Activated T-helper 2 cell treated with anti-CD3 and anti-CD28 coated beads, Interferon-gamma antibody, Interleukin-2, Interleukin-4, amounts not matched to agents 10 μg/mL and 5 μg/mL and 100 μg/mL, durations not matched to agents 14 hours and 24 hours and 36 hours (primary cell): Measurements from ENCODE around the gene MTCH1. TPM values are rescaled to one million over a fixed set of nuclear protein-coding genes. Genes with fewer than 3 reads are reported as not detected.

Experiments
- DNase-seq: peaks from one replicate; pipeline ENCODE4 v3.0.0; 2021; ENCODE audit warnings: low spot score
- H3K27ac Mint-ChIP-seq: one replicate; pipeline ENCODE4 v1.8.0; 2021; ENCODE audit warnings: mixed read lengths
- H3K27me3 Mint-ChIP-seq: one replicate; pipeline ENCODE4 v1.8.0; 2021; ENCODE audit warnings: low read depth, mixed read lengths
- H3K36me3 Mint-ChIP-seq: one replicate; pipeline ENCODE4 v1.8.0; 2021; ENCODE audit warnings: low read depth, mixed read lengths
- H3K4me1 Mint-ChIP-seq: one replicate; pipeline ENCODE4 v1.8.0; 2021; ENCODE audit warnings: low read depth, mixed read lengths
- H3K4me3 Mint-ChIP-seq: one replicate; pipeline ENCODE4 v1.8.0; 2021; ENCODE audit warnings: low read depth, mild to moderate bottlenecking, moderate library complexity, mixed read lengths
- H3K9me3 Mint-ChIP-seq: one replicate; pipeline ENCODE4 v1.8.0; 2021; ENCODE audit warnings: mixed read lengths
- intact Hi-C: fragments of 100-400 bp; cut with micrococcal nuclease; formaldehyde crosslinking; loops from one replicate; pipeline ENCODE4 v1.15.1; 2023
- total RNA-seq: library from RNA; stranded (reverse); gene quantifications from 2 replicates; pipeline ENCODE4 v1.2.3, GENCODE V29; 2022

MTCH1 gene
- total RNA-seq, 1 donor from 2014 or later = 117 TPM

DNA sequence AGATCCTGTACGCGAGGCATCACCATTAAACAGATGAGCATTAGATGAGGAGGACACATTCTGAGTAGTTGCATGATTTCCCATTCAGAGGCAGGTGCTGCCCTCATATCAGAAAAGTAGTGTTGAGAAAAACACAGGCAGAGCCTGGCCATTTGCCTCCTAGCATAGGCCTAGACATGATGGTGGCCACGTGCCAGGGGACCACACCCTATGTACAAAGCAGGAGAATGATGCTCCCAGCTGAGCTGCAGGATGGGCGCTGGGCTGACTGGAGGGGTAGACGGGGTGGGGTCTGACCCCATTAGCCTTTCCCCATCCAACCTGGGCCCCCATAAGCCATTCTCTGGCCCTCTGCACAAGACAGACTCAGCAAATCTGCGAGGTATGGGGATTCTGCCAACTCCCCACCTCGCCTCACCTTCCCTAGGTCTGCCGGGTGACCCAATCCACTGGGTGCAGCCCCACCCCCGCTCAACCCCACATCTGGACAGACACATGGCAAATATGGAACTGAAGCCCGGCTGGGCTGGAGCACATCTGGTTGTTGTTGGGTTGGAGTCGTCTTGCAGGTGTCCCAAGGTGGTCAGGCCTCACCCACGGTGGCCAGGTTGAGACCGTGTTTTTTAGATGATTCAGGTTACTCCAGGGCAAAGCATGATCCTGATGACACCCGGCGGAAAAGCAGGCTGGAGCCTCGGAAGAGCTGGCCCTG is 17.6 kb downstream of the MTCH1 start:
- Mint-ChIP-seq H3K4me3 (no peak overlapping the region), H3K9me3 (no peaks in the 10 kb centered on the region), H3K36me3 (peaks cover 65% of the 10 kb centered on the region), H3K27me3 (no peaks in the 10 kb centered on the region), H3K27ac (peak overlapping the region; percentile 17), H3K4me1 (peaks cover 8% of the 10 kb centered on the region)
- DNase-seq = no peak
- intact Hi-C loops = no loop called here

DNA sequence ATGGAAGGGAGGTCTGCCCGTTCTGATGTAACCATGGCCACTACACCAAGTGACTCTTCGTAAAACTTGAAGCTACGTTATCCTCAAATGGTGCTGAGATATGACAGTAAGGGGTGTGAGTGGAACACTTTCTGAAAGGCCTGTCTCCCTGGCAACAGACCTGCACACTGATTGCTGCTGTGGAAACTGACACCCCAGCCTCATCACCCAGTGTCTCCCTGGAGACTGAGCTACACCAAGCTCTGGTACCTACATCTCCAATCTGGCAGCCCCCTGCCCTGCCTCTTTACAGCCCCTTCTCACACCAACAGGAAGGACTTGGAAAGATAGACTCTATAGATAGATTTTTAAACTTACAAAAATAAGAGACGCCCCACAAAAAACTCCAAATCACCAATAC is 18.2 kb downstream of the MTCH1 start:
- intact Hi-C loops = no loop called here
- H3K27me3 Mint-ChIP-seq = no peaks in the 10 kb centered on the region
- no peak overlapping the region for H3K27ac Mint-ChIP-seq
- peaks cover 59% of the 10 kb centered on the region for H3K36me3 Mint-ChIP-seq
- peaks cover 15% of the 10 kb centered on the region for H3K4me1 Mint-ChIP-seq
- H3K4me3 Mint-ChIP-seq = no peak overlapping the region
- H3K9me3 Mint-ChIP-seq = no peaks in the 10 kb centered on the region
- DNase-seq = no peak

DNA sequence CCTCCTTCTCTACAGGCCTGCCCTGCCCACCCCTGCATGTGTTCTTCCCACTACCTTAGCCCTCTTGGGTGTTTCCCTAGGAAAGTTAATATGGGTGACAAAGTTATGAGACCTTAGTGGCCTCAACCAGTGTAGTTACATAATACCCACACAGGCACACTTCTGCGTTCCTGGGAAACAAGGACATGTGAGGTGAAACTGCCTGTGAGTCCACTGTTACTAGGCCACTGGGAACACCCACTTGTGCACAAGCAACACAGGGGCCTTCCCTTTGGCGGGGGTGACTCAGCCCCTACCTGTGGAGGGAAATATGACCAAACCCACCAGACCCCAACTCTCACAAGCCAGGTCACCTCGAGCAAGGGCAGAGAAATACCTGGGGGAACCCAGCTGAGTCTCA is 18.7 kb downstream of the MTCH1 start:
- H3K27me3 Mint-ChIP-seq = no peaks in the 10 kb centered on the region
- H3K27ac Mint-ChIP-seq = no peak overlapping the region
- peaks cover 55% of the 10 kb centered on the region for H3K36me3 Mint-ChIP-seq
- no peak overlapping the region for H3K4me3 Mint-ChIP-seq
- no peaks in the 10 kb centered on the region for H3K9me3 Mint-ChIP-seq
- peaks cover 17% of the 10 kb centered on the region for H3K4me1 Mint-ChIP-seq
- no peak for DNase-seq
- intact Hi-C loops = no loop called here

DNA sequence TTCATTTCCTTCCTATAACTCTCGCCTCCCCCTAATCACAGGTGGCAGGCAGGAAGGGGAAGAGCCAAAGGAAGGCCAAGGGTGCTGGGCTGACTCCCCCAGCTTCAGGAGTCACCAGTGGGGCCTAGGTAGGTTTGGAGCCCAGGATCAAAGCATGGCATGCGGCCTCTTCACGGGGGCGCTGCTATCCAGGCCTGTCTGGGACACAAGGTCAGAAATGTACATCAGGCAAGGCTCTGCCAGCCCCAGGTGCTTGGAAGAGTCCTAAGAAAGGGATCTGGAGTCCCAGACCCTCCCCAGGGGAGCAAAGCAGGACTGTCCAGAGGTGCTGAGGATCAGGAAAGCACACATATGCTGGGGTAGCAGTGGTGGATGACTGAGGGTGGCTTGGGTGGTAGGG is 21.1 kb downstream of the MTCH1 start:
- Mint-ChIP-seq H3K27ac (no peak overlapping the region), H3K36me3 (peaks cover 34% of the 10 kb centered on the region), H3K27me3 (no peaks in the 10 kb centered on the region), H3K4me3 (no peak overlapping the region), H3K9me3 (no peaks in the 10 kb centered on the region), H3K4me1 (peaks cover 30% of the 10 kb centered on the region)
- intact Hi-C loops = no loop called here
- DNase-seq = no peak

DNA sequence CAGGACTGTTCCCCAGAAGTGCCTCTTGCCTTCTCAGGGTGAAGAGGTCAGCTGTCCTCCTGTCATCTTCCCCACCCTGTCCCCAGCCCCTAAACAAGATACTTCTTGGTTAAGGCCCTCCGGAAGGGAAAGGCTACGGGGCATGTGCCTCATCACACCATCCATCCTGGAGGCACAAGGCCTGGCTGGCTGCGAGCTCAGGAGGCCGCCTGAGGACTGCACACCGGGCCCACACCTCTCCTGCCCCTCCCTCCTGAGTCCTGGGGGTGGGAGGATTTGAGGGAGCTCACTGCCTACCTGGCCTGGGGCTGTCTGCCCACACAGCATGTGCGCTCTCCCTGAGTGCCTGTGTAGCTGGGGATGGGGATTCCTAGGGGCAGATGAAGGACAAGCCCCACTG is 21.6 kb downstream of the MTCH1 start:
- no peak overlapping the region for H3K4me3 Mint-ChIP-seq
- H3K36me3 Mint-ChIP-seq = peaks cover 30% of the 10 kb centered on the region
- intact Hi-C loops = no loop called here
- peaks cover 30% of the 10 kb centered on the region for H3K4me1 Mint-ChIP-seq
- no peak for DNase-seq
- H3K27me3 Mint-ChIP-seq = no peaks in the 10 kb centered on the region
- no peak overlapping the region for H3K27ac Mint-ChIP-seq
- no peaks in the 10 kb centered on the region for H3K9me3 Mint-ChIP-seq

DNA sequence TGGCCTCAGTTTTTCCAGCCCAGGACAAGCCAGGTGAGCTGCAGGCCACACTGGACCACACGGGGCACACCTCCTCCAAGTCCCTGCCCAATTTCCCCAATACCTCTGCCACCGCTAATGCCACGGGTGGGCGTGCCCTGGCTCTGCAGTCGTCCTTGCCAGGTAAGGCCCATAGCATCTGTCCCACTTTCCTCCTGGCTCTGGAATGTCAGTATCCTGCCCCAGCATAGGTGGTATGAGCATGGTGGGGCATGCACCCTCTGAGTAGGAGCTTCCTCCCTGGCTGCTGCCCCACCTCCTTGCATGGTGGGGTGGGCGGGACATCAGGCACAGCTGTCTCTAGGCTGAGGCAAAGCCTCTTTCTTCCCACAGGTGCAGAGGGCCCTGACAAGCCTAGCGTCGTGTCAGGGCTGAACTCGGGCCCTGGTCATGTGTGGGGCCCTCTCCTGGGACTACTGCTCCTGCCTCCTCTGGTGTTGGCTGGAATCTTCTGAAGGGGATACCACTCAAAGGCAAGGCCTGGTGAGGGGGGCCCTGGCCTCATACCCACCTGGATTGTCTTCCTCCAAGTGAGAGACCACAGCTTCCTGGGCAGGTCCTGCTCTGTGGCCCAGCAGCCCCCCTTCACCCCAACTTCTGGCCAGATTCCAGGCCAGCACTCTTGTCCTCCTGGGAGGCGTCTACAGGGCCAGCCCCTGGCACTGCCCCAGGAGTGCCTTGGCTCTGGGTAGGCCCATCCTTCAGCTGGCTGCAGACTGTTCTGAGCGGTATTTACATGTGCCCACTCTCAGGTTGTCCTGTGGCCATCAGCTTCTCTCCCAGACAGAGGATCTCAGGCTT is 22.3 kb downstream of the MTCH1 start:
- DNase-seq = no peak
- Mint-ChIP-seq H3K27me3 (no peaks in the 10 kb centered on the region), H3K9me3 (no peaks in the 10 kb centered on the region), H3K36me3 (peaks cover 23% of the 10 kb centered on the region), H3K4me1 (peaks cover 30% of the 10 kb centered on the region), H3K4me3 (no peak overlapping the region), H3K27ac (no peak overlapping the region)
- intact Hi-C loops = no loop called here

DNA sequence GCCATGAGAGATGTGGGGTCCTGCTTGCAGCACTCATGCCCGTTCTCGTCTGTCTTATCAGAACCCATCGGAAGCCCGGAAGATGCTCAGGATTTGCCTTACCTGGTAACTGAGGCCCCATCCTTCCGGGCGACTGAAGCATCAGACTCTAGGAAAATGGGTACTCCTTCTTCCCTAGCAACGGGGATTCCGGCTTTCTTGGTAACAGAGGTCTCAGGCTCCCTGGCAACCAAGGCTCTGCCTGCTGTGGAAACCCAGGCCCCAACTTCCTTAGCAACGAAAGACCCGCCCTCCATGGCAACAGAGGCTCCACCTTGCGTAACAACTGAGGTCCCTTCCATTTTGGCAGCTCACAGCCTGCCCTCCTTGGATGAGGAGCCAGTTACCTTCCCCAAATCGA is 23.1 kb downstream of the MTCH1 start:
- Mint-ChIP-seq H3K9me3 (no peaks in the 10 kb centered on the region), H3K4me3 (no peak overlapping the region), H3K27me3 (no peaks in the 10 kb centered on the region), H3K27ac (no peak overlapping the region), H3K36me3 (peaks cover 15% of the 10 kb centered on the region), H3K4me1 (peaks cover 30% of the 10 kb centered on the region)
- intact Hi-C loops = no loop called here
- peak; percentile 72 for DNase-seq

DNA sequence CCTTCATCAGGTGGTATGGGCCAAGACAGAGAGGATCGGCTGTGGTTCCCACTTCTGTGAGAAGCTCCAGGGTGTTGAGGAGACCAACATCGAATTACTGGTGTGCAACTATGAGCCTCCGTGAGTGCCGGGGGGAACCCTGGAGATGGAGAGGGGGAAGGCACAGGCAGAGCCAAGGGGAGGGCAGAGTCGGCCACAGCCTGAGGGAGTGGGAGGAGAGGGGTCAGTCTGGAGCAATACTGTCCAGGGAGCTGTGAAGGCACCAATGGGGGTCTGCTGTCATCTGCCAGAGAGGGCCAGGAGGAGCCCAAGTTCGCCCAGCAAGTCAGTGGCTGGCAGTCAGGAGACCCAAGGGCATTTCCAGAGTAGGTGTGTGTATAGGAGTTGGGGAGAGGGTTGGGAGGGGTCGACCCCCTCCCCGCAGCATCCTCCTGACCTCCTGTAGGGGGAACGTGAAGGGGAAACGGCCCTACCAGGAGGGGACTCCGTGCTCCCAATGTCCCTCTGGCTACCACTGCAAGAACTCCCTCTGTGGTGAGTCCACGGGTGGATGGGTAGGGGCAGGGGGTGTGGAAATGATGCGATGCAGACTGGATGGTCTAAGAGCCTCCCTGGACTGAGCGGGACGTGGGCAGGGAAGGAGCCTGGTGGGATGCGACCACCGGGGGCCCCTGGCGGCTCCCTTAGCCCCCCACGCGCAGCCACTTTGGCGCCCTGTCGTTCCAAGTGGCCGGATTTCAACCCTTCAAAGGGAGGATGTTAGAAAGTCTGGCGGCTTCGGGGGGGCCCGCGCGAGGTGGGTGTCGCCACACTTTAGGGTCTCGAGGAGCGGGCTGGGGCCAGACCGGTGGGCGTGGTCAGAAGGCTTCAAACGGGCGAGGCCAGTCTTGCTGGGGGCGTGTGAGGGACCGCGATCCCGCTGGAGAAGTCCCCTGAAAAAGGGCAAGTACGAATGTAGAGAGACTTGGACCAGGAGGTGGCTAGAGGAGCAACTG is 24.3 kb downstream of the MTCH1 start:
- H3K4me1 Mint-ChIP-seq = peaks cover 30% of the 10 kb centered on the region
- no peaks in the 10 kb centered on the region for H3K9me3 Mint-ChIP-seq
- no peak for DNase-seq
- H3K27me3 Mint-ChIP-seq = peaks cover 7% of the 10 kb centered on the region
- intact Hi-C loops = no loop called here
- peaks cover 7% of the 10 kb centered on the region for H3K36me3 Mint-ChIP-seq
- no peak overlapping the region for H3K27ac Mint-ChIP-seq
- no peak overlapping the region for H3K4me3 Mint-ChIP-seq

DNA sequence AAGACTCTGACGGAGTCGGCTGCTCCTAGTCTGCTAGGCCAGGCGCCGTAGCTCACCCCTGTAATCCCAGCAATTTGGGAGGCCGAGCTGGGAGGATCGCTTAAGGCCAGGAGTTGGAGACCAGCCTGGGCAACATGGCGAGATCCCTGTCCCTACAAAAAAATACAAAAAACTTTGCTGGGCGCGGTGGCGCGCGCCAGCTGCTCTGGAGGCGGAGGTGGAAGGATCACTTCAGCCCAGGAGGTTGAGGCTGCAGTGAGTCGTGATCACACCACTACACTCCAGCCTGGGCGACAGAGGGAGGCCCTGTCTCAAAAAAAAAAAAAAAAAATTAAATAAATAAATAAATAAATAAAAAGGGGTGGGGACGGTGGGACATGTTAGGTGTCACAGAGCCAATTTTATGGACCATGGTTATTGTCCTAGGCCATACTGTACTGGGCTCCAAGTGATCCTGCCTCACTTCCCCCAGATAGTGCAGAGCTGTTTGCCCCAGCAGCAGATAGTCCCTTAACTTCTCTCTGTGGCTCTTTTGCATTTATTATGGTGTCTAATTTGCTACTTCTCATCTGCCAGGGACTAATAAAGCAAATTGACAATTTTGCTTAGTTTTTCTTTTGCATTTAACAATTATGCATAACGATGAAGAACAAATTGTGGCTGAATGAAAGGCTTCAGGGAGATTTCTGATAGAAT is 26.3 kb downstream of the MTCH1 start:
- no peak overlapping the region for H3K4me3 Mint-ChIP-seq
- peaks cover 42% of the 10 kb centered on the region for H3K4me1 Mint-ChIP-seq
- peaks cover 21% of the 10 kb centered on the region for H3K27me3 Mint-ChIP-seq
- intact Hi-C loops = no loop called here
- no peak for DNase-seq
- H3K27ac Mint-ChIP-seq = no peak overlapping the region
- no peaks in the 10 kb centered on the region for H3K9me3 Mint-ChIP-seq
- H3K36me3 Mint-ChIP-seq = no peaks in the 10 kb centered on the region

DNA sequence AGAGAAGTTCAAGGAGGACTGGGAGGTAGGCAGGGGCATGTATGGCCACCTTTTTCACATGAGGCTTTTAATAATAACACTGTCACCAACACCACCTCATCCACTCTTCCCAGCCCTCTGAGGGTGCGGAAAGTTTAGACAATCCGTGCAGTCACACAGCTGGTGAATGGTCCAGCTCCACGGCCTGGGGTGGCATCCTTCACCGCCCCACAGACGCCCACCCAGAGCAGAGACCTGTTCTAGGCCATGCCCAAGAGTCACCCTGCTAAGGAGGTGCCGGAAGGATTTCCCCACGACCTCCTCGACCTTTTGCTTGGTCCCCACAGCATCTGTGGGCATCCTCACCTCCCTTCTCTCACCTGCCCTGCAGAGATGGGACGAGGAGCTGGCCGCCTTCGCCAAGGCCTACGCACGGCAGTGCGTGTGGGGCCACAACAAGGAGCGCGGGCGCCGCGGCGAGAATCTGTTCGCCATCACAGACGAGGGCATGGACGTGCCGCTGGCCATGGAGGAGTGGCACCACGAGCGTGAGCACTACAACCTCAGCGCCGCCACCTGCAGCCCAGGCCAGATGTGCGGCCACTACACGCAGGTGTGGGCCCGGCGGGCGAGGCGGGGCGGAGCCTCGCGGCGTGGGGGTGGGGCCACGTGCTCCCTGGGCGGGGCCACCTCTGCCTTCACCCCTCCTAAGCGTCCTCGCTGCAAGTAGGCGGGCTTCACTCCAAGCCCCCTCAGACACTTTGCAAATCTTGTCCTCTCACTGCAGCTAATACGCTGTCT is 27.0 kb downstream of the MTCH1 start:
- Mint-ChIP-seq H3K4me3 (no peak overlapping the region), H3K4me1 (peaks cover 48% of the 10 kb centered on the region), H3K27ac (no peak overlapping the region), H3K9me3 (no peaks in the 10 kb centered on the region), H3K36me3 (no peaks in the 10 kb centered on the region), H3K27me3 (peaks cover 21% of the 10 kb centered on the region)
- no peak for DNase-seq
- intact Hi-C loops = no loop called here

DNA sequence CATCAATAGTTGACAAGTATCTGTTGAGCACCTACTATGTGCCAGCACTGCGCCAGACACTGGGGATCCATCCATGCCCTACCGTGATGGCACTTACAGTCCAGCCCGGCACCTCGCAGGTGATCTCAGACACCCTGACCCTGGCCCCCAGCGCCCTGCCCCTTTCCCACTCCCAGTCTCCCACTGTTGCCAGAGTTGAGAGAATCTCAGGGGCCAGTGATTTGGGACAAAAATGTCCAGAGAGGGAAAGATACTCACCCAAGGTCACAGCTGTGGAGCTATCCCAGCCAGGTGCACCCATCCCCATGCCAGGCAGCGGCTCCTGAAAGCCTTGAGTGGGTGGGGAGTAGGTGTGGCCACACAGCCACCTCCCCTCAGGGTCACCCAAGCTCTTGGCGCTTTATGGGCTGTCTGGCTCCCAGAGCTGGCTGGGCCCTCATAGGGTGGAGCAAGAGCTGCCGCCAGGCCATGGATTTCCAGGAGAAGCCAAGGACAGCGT is 28.2 kb downstream of the MTCH1 start:
- Mint-ChIP-seq H3K27ac (no peak overlapping the region), H3K27me3 (peaks cover 22% of the 10 kb centered on the region), H3K9me3 (no peaks in the 10 kb centered on the region), H3K4me1 (peaks cover 42% of the 10 kb centered on the region), H3K36me3 (no peaks in the 10 kb centered on the region), H3K4me3 (no peak overlapping the region)
- intact Hi-C loops = no loop called here
- DNase-seq = no peak
